GM12875 (cell line): ENCODE measurements around the gene RABGAP1L.

Experiments used
- H3K4me3 ChIP-seq: one replicate; pipeline ENCODE4 v1.5.1; 2011; ENCODE audit warnings: low read depth, low read length, control low read depth
- TF ChIP-seq, protein P1 (sequence below): IDR thresholded peaks from 2 replicates; pipeline ENCODE4 v1.5.1; 2011; ENCODE audit warnings: low read depth, mild to moderate bottlenecking, control low read depth, inconsistent platforms, low read length, moderate library complexity, borderline replicate concordance; ENCODE audit not compliant: insufficient read depth

RABGAP1L gene

GRCh38 chr1:174425121-174425520 is 265.8 kb downstream of the RABGAP1L start:
- TF ChIP-seq, protein P1, sequence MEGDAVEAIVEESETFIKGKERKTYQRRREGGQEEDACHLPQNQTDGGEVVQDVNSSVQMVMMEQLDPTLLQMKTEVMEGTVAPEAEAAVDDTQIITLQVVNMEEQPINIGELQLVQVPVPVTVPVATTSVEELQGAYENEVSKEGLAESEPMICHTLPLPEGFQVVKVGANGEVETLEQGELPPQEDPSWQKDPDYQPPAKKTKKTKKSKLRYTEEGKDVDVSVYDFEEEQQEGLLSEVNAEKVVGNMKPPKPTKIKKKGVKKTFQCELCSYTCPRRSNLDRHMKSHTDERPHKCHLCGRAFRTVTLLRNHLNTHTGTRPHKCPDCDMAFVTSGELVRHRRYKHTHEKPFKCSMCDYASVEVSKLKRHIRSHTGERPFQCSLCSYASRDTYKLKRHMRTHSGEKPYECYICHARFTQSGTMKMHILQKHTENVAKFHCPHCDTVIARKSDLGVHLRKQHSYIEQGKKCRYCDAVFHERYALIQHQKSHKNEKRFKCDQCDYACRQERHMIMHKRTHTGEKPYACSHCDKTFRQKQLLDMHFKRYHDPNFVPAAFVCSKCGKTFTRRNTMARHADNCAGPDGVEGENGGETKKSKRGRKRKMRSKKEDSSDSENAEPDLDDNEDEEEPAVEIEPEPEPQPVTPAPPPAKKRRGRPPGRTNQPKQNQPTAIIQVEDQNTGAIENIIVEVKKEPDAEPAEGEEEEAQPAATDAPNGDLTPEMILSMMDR: no peak
- no peak overlapping the region for H3K4me3 ChIP-seq

GRCh38 chr1:174426153-174426552 is 266.8 kb downstream of the RABGAP1L start:
- TF ChIP-seq, protein P1: no peak
- no peak overlapping the region for H3K4me3 ChIP-seq

- TF ChIP-seq, protein P1: no peak
Observed at GRCh38 chr1:174428033-174428432, 268.7 kb downstream of the RABGAP1L start.

DNA sequence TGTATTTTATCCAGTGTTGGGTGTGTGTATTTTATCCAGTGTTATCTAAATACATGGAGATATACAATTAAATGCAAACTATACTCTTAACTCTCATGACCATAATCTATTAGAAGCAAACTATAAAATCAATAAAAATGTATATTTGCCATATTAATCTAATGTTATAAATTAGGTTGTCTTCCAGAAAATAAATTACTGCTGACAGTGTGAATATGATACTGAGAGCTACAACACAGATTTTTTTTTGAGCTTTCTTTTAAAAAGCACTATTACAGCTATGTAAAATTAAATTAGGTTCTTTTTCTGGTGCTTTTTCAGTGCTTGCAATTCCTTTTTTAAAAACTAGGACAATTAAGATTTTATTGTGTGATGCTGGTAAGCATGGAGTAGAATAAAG is 269.4 kb downstream of the RABGAP1L start:
- TF ChIP-seq, protein P1: no peak
- no peak overlapping the region for H3K4me3 ChIP-seq

More at GRCh38 chr1:174428033-174428432, 268.7 kb downstream of the RABGAP1L start:
- no peak overlapping the region for H3K4me3 ChIP-seq

DNA sequence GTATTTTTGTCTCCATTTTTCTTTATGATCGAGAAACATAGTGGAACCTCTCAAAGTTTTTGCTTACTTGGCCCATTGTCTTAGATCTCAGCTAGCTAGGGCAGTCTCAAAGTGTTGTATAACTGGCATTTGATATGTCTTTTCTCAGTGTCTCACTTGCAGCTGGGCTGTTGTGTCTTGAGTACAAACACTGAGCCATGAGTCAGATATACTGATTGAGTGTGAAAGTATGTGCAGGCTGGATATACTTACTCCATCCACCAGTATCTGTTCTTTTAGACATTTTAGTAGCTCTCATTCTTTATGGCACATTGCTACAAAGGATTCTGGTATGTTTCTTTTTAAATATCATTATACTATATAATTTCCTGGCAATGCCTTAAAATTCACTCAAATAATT is 274.1 kb downstream of the RABGAP1L start:
- H3K4me3 ChIP-seq: no peak overlapping the region
- TF ChIP-seq, protein P1: no peak

DNA sequence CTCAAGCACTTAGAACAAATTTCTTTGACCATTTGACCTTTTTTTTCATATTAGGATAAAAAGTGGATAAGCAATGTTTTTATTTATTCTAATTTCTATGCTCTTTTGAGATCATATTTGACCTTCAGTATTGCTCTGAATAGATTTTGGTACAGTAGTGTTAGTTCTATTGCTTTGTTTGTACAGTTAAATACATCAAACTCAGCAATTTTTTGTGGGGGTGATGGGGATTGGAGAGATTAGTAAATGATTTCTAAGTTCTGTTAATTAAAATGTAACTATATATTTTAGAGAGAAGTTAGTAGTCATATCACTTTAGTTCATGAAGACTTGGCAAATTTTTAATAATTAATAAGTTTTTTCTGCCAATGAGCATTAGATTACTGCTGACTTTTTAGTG is 286.0 kb downstream of the RABGAP1L start:
- TF ChIP-seq, protein P1: no peak
- no peak overlapping the region for H3K4me3 ChIP-seq

GRCh38 chr1:174445817-174446216 is 286.5 kb downstream of the RABGAP1L start:
- TF ChIP-seq, protein P1: no peak
- H3K4me3 ChIP-seq: no peak overlapping the region
